C4-2B (cell line): ENCODE data around the gene C1orf216.
"Not testable (repeated sequence)": the region's sequence is repeated elsewhere in the genome, so short reads cannot be mapped to it uniquely, and the experiment has no call there.

Source experiments
- CTCF ChIP-seq: fragments of 450-650 bp; conservative IDR thresholded peaks from 2 replicates; pipeline ENCODE4 v1.5.1; 2017; ENCODE audit warnings: mild to moderate bottlenecking
- ZFX ChIP-seq: fragments of 450-650 bp; IDR thresholded peaks from 2 replicates; pipeline ENCODE4 v1.6.1; 2017

DNA sequence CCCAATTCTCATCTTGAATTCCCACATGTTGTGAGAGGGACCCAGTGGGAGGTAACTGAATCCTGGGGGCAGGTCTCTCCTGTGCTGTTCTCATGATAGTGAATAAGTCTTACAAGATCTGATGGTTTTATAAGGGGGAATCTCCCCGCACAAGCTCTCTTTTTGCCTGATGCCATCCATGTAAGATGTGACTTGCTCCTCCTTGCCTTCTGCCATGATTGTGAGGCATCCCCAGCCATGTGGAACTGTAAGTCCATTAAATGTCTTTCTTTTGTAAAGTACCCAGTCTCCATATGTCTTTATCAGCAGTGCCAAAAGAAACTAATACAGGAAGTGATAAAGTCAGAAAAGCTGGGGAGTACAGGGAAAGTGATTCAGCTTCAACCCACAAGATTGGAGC lies 19.5 kb downstream of the C1orf216 start:
- TF ChIP-seq CTCF, ZFX: not testable (repeated sequence)
